ENCODE results near the gene ZNF883. TPM values are rescaled to one million over a fixed set of nuclear protein-coding genes. Genes with fewer than 3 reads are reported as not detected.

Gene ZNF883
- 1 to 10 TPM in 1 of 4 donors, under 1 TPM in 1, not detected in 2; 0.66 to 1.5 TPM for total RNA-seq

GRCh38 chr9:113011911-113012381 is at the start of gene ZNF883:
Gene ZNF883, minus strand, starts transcription at chr9:113012192.
- no peak for TF ChIP-seq CTCF (IDR thresholded peaks at IDR 0.05; ENCODE audit: low read depth)

GRCh38 chr9:113057193-113057592 is 45.2 kb upstream of the ZNF883 start:
- TF ChIP-seq CTCF (IDR thresholded peaks at IDR 0.05; ENCODE audit: low read depth) = no peak

- no peak for TF ChIP-seq CTCF (IDR thresholded peaks at IDR 0.05; ENCODE audit: low read depth)
These were observed 44.5 kb upstream of the ZNF883 start, which contains the start of gene ZFP37 for GRCh38 chr9:113056191-113057106. Gene ZFP37, minus strand, starts transcription at chr9:113056724. Its CDS starts 36 bp downstream, at chr9:113056688.

GRCh38 chr9:113042884-113043657 is 31.1 kb upstream of the ZNF883 start:
- TF ChIP-seq CTCF (IDR thresholded peaks at IDR 0.05; ENCODE audit: low read depth) = no peak

GRCh38 chr9:113026200-113026599 is 14.2 kb upstream of the ZNF883 start:
- no peak for TF ChIP-seq CTCF (IDR thresholded peaks at IDR 0.05; ENCODE audit: low read depth)

GRCh38 chr9:113018247-113018646 is 6.3 kb upstream of the ZNF883 start:
- no peak for TF ChIP-seq CTCF (IDR thresholded peaks at IDR 0.05; ENCODE audit: low read depth)

- TF ChIP-seq CTCF (IDR thresholded peaks at IDR 0.05; ENCODE audit: low read depth) = no peak
These were observed 500 bp upstream of the ZNF883 start for GRCh38 chr9:113012492-113012891.
